GM23338 (cell line): ENCODE results near the gene GPR39.

Source experiments
- CREB1 ChIP-seq: fragments of 250-450 bp; sonication (Bioruptor Pico); IDR thresholded peaks from 2 replicates; pipeline ENCODE4 v1.5.0; 2020; ENCODE audit warnings: low read depth, mild to moderate bottlenecking, moderate library complexity
- CTCF ChIP-seq, 2 experiments: fragments of 200-600 bp in 1 of 2; sonication (generic) in 1 of 2; conservative IDR thresholded peaks; 2 replicates each; pipeline versions ENCODE4 v1.5.1 to v1.6.1; 2016 to 2017; ENCODE audit warnings: antibody characterized with exemption in 2 of 2, low read depth in 2 of 2, mild to moderate bottlenecking in 2 of 2, moderate library complexity in 1 of 2
- ETS1 ChIP-seq: IDR thresholded peaks from 2 replicates; pipeline ENCODE4 v1.6.1; 2016; ENCODE audit warnings: antibody characterized with exemption
- EZH2 ChIP-seq: fragments of 200-600 bp; sonication (generic); IDR thresholded peaks from one replicate; pipeline ENCODE4 v1.8.0; 2017; ENCODE audit warnings: antibody characterized with exemption, mild to moderate bottlenecking, low read depth; ENCODE audit not compliant: unreplicated experiment
- EZH2phosphoT487 ChIP-seq: fragments of 200-600 bp; sonication (generic); IDR thresholded peaks from one replicate; pipeline ENCODE4 v1.8.1; 2018; ENCODE audit warnings: antibody characterized with exemption; ENCODE audit not compliant: unreplicated experiment
- JUNB ChIP-seq: IDR thresholded peaks from one replicate; pipeline ENCODE4 v1.6.1; 2016; ENCODE audit warnings: antibody characterized with exemption; ENCODE audit not compliant: unreplicated experiment
- NANOG ChIP-seq: IDR thresholded peaks from 2 replicates; pipeline ENCODE4 v1.6.1; 2016; ENCODE audit warnings: antibody characterized with exemption, borderline replicate concordance
- POLR2AphosphoS5 ChIP-seq: IDR thresholded peaks from 2 replicates; pipeline ENCODE4 v1.6.1; 2016; ENCODE audit warnings: antibody characterized with exemption, low read depth
- REST ChIP-seq: IDR thresholded peaks from one replicate; pipeline ENCODE4 v1.6.1; 2018; ENCODE audit warnings: antibody characterized with exemption; ENCODE audit not compliant: unreplicated experiment
- STAT1 ChIP-seq: IDR thresholded peaks from one replicate; pipeline ENCODE4 v1.6.1; 2016; ENCODE audit warnings: antibody characterized with exemption; ENCODE audit not compliant: unreplicated experiment
- ZNF114 ChIP-seq: fragments of 250-450 bp; sonication (Bioruptor Pico); IDR thresholded peaks from 2 replicates; pipeline ENCODE4 v1.5.0; 2020; ENCODE audit warnings: mild to moderate bottlenecking, moderate library complexity
- ZNF331 ChIP-seq: fragments of 250-450 bp; sonication (Bioruptor Pico); IDR thresholded peaks from 2 replicates; pipeline ENCODE4 v1.5.0; 2020; ENCODE audit warnings: low read depth, mild to moderate bottlenecking, moderate library complexity

- TF ChIP-seq ETS1 (no peak), CTCF (conservative IDR thresholded peaks at IDR 0.05; ENCODE audit: low read depth in 2 of 2) (no peak), REST (no peak), EZH2 (no peak), POLR2AphosphoS5 (no peak), CREB1 (no peak), JUNB (no peak), EZH2phosphoT487 (no peak), ZNF114 (CRISPR knock-in tag) (no peak), NANOG (no peak), ZNF331 (CRISPR knock-in tag) (no peak), STAT1 (no peak)
These were observed 35.2 kb upstream of the GPR39 start for GRCh38 chr2:132381376-132381775.
